ENCODE data around the gene RBBP4.

The RBBP4 gene

DNA sequence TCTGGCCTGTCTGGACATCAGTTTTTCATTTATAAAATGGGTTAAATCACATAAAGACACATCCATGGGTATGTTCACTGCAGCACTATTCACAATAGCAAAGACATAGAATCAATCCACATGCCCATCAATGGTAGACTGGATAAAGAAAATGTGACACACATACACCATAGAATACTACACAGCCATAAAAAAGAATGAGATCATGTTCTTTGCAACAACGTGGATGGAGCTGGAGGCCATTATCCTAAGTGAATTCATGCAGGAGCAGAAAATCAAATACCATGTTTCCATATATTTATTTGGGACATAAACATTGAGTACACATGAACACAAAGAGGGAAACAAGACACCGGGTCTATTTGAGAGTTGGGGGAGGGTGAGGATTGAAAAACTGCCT, 28.8 kb upstream of the RBBP4 start:
- Histone ChIP-seq H4K20me1 (ENCODE audit: insufficient read depth, low read length, poor library complexity, severe bottlenecking) (no peaks in the 10 kb centered on the region), H3K36me3 (ENCODE audit: insufficient read depth, low read length) (peaks cover 5% of the 10 kb centered on the region; the same call in 1 of the 2 replicates), H3K4me3 (ENCODE audit: low read length, poor library complexity, severe bottlenecking) (no peak overlapping the region), H2AFZ (ENCODE audit: low read length) (no peak overlapping the region), H3K4me1 (ENCODE audit: insufficient read depth, low read length, poor library complexity, severe bottlenecking) (peaks cover 17% of the 10 kb centered on the region), H3K79me2 (ENCODE audit: insufficient read depth, low read length) (no peaks in the 10 kb centered on the region), H3K9ac (ENCODE audit: low read depth, low read length, poor library complexity, severe bottlenecking) (peak overlapping the region; percentile 45), H3K9me3 (ENCODE audit: insufficient read depth, low read depth, low read length) (no peaks in the 10 kb centered on the region), H3F3A (ENCODE audit: low read depth) (no peaks in the 10 kb centered on the region; the same call in 1 of the 2 replicates), H3K4me2 (ENCODE audit: low read depth, low read length, poor library complexity, severe bottlenecking) (no peak overlapping the region), H3K9me2 (replicated peaks; ENCODE audit: low read depth, low read length) (no peaks in the 10 kb centered on the region), H3K27me3 (ENCODE audit: insufficient read depth, low read length, poor library complexity, severe bottlenecking) (no peaks in the 10 kb centered on the region)
- TF ChIP-seq, protein P1, sequence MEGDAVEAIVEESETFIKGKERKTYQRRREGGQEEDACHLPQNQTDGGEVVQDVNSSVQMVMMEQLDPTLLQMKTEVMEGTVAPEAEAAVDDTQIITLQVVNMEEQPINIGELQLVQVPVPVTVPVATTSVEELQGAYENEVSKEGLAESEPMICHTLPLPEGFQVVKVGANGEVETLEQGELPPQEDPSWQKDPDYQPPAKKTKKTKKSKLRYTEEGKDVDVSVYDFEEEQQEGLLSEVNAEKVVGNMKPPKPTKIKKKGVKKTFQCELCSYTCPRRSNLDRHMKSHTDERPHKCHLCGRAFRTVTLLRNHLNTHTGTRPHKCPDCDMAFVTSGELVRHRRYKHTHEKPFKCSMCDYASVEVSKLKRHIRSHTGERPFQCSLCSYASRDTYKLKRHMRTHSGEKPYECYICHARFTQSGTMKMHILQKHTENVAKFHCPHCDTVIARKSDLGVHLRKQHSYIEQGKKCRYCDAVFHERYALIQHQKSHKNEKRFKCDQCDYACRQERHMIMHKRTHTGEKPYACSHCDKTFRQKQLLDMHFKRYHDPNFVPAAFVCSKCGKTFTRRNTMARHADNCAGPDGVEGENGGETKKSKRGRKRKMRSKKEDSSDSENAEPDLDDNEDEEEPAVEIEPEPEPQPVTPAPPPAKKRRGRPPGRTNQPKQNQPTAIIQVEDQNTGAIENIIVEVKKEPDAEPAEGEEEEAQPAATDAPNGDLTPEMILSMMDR (conservative IDR thresholded peaks at IDR 0.05; ENCODE audit: low read length) = no peak

DNA sequence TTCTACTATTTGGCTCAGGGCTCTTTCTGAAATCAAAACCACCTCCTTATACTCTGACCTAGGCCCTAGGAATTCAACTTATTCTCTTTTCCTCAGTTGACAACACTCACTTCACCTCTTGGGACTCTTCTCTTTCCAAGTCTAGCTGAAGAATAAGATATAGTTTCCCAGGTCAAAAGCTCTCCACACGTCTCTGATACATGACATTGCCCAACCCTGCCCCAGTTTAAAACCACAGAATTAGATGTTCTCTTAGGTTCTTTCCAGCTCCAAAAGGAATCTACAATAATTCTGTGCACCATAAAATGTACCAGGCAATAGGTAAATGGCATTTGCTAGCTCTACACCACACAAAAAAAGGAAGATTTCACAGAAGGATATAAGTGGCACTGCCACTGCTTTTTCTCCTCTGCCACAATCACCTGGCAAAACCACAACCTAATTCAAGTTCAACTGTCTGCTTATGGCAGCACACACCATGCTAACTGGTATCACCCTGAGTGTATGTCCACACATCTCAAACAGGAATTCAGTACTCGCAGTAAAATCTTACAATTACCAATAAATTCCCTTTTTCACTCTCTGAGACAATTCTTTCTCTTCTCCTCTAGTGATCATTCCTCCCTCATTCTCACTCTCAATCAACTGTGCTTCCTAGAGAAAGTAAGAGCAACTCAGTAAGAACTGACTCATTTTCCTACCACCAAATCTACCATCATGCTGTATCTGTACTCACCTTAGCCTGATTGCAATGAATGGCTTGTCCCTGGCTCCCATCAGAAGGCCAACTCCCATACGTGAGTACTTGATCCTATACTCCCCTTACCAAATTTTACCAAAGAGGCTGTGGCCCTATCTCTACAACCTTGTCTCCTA, 28.0 kb upstream of the RBBP4 start:
- Histone ChIP-seq H3K4me3 (ENCODE audit: low read length, poor library complexity, severe bottlenecking) (peak overlapping the region; percentile 9), H3K9ac (ENCODE audit: low read depth, low read length, poor library complexity, severe bottlenecking) (peak overlapping the region; percentile 45), H3K9me3 (ENCODE audit: insufficient read depth, low read depth, low read length) (no peaks in the 10 kb centered on the region), H3K9me2 (replicated peaks; ENCODE audit: low read depth, low read length) (no peaks in the 10 kb centered on the region), H3K36me3 (ENCODE audit: insufficient read depth, low read length) (peaks cover 5% of the 10 kb centered on the region; the same call in 1 of the 2 replicates), H3K4me1 (ENCODE audit: insufficient read depth, low read length, poor library complexity, severe bottlenecking) (peaks cover 17% of the 10 kb centered on the region), H2AFZ (ENCODE audit: low read length) (no peak overlapping the region), H3K79me2 (ENCODE audit: insufficient read depth, low read length) (no peaks in the 10 kb centered on the region), H4K20me1 (ENCODE audit: insufficient read depth, low read length, poor library complexity, severe bottlenecking) (no peaks in the 10 kb centered on the region), H3F3A (ENCODE audit: low read depth) (no peaks in the 10 kb centered on the region; the same call in 1 of the 2 replicates), H3K27me3 (ENCODE audit: insufficient read depth, low read length, poor library complexity, severe bottlenecking) (no peaks in the 10 kb centered on the region), H3K4me2 (ENCODE audit: low read depth, low read length, poor library complexity, severe bottlenecking) (peak overlapping the region; percentile 61)
- TF ChIP-seq EZH2phosphoT487 (IDR thresholded peaks at IDR 0.05; ENCODE audit: borderline replicate concordance) = no peak
- TF ChIP-seq, protein P1 (conservative IDR thresholded peaks at IDR 0.05; ENCODE audit: low read length) = no peak

DNA sequence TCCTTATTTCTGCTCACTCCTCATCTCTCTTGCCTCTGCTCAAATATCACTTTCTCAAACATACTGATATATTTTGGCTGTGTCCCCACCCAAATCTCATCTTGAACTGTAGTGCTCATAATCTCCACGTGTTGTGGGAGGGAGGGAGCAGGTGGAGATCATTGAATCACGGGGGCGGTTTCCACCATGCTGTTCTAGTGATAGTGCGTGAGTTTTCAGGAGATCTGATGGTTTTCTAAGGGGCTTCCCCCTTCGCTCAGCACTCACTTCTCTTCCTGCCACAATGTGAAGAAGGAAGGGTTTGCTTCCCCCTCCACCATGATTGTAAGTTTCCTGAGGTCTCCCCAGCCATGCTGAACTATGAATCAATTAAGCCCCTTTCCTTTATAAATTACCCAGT, 27.2 kb upstream of the RBBP4 start:
- no peaks in the 10 kb centered on the region; the same call in 1 of the 2 replicates for H3F3A ChIP-seq (ENCODE audit: low read depth)
- H3K4me2 ChIP-seq (ENCODE audit: low read depth, low read length, poor library complexity, severe bottlenecking) = peak overlapping the region; percentile 61
- H3K9me3 ChIP-seq (ENCODE audit: insufficient read depth, low read depth, low read length) = no peaks in the 10 kb centered on the region
- peaks cover 17% of the 10 kb centered on the region for H3K4me1 ChIP-seq (ENCODE audit: insufficient read depth, low read length, poor library complexity, severe bottlenecking)
- no peaks in the 10 kb centered on the region for H3K79me2 ChIP-seq (ENCODE audit: insufficient read depth, low read length)
- no peaks in the 10 kb centered on the region for H4K20me1 ChIP-seq (ENCODE audit: insufficient read depth, low read length, poor library complexity, severe bottlenecking)
- H3K27me3 ChIP-seq (ENCODE audit: insufficient read depth, low read length, poor library complexity, severe bottlenecking) = no peaks in the 10 kb centered on the region
- TF ChIP-seq, protein P1 (conservative IDR thresholded peaks at IDR 0.05; ENCODE audit: low read length) = no peak
- no peak for TF ChIP-seq EZH2phosphoT487 (IDR thresholded peaks at IDR 0.05; ENCODE audit: borderline replicate concordance)
- H3K9ac ChIP-seq (ENCODE audit: low read depth, low read length, poor library complexity, severe bottlenecking) = peak overlapping the region; percentile 45
- no peaks in the 10 kb centered on the region for H3K9me2 ChIP-seq (replicated peaks; ENCODE audit: low read depth, low read length)
- peaks cover 5% of the 10 kb centered on the region; the same call in 1 of the 2 replicates for H3K36me3 ChIP-seq (ENCODE audit: insufficient read depth, low read length)
- no peak overlapping the region for H2AFZ ChIP-seq (ENCODE audit: low read length)
- no peak overlapping the region for H3K4me3 ChIP-seq (ENCODE audit: low read length, poor library complexity, severe bottlenecking)

All from Loucy (cell line).